PC-9 (cell line): ENCODE measurements around the gene NPTN. TPM values are rescaled to one million over a fixed set of nuclear protein-coding genes. Genes with fewer than 3 reads are reported as not detected.

ENCODE experiments used
- BruUV-seq: library from RNA; stranded (reverse); fragments of 400-500 nt; replicated peaks from 2 replicates; lab custom pipeline; 2021; lab: Mats Ljungman, UMichigan
- CTCF ChIA-PET: fragments of 300-600 bp; sonication (Branson Sonifier 250); formaldehyde crosslinking; loops from one replicate; lab custom pipeline; 2022; ENCODE audit warnings: antibody characterized with exemption; lab: Charles Lee
- POLR2A ChIA-PET: fragments of 300-600 bp; sonication (Branson Sonifier 250); formaldehyde crosslinking; loops from one replicate; lab custom pipeline; 2022; ENCODE audit warnings: antibody characterized with exemption; ENCODE audit not compliant: unreplicated experiment; lab: Charles Lee
- DNase-seq, 2 experiments: peaks; one replicate each; pipeline versions ENCODE4 v3.0.0 to v3.0.0-alpha.2; 2015 to 2022; ENCODE audit warnings: mixed read lengths in 1 of 2
- H2AFZ ChIP-seq: fragments of 200-600 bp; sonication (generic); 2 replicates; pipeline ENCODE4 v1.8.1; 2017; ENCODE audit warnings: antibody characterized with exemption
- H3F3A ChIP-seq: fragments of 200-600 bp; sonication (generic); 2 replicates; pipeline ENCODE4 v1.8.1; 2017; ENCODE audit warnings: antibody characterized with exemption, mild to moderate bottlenecking, low read depth; ENCODE audit not compliant: insufficient read depth
- H3K27ac ChIP-seq: fragments of 200-600 bp; sonication (generic); 2 replicates; pipeline ENCODE4 v1.6.1; 2016; ENCODE audit warnings: mixed run types
- H3K27me3 ChIP-seq: fragments of 200-600 bp; sonication (generic); 2 replicates; pipeline ENCODE4 v1.6.1; 2016; ENCODE audit warnings: low read depth, mixed run types; ENCODE audit not compliant: insufficient read depth
- H3K36me3 ChIP-seq: fragments of 200-600 bp; sonication (generic); 2 replicates; pipeline ENCODE4 v1.6.1; 2016; ENCODE audit warnings: low read depth, mixed run types
- H3K4me1 ChIP-seq: fragments of 200-600 bp; sonication (generic); replicated peaks from 2 replicates; pipeline ENCODE4 v1.6.1; 2016; ENCODE audit warnings: mixed run types; ENCODE audit not compliant: insufficient read depth
- H3K4me2 ChIP-seq: fragments of 200-600 bp; sonication (generic); 2 replicates; pipeline ENCODE4 v1.6.1; 2017; ENCODE audit warnings: mixed run types
- H3K4me3 ChIP-seq: fragments of 200-600 bp; sonication (generic); 2 replicates; pipeline ENCODE4 v1.6.1; 2016; ENCODE audit warnings: mixed run types
- H3K79me2 ChIP-seq: fragments of 200-600 bp; sonication (generic); 2 replicates; pipeline ENCODE4 v1.6.1; 2017; ENCODE audit warnings: low read depth, mixed run types
- H3K9me2 ChIP-seq: fragments of 200-600 bp; sonication (generic); 2 replicates; pipeline ENCODE4 v1.8.1; 2017; ENCODE audit warnings: mild to moderate bottlenecking; ENCODE audit not compliant: insufficient read depth
- H3K9me3 ChIP-seq: fragments of 200-600 bp; sonication (generic); 2 replicates; pipeline ENCODE4 v1.8.1; 2016; ENCODE audit warnings: low read depth; ENCODE audit not compliant: insufficient read depth
- H4K20me1 ChIP-seq: fragments of 200-600 bp; sonication (generic); 2 replicates; pipeline ENCODE4 v1.8.1; 2017; ENCODE audit not compliant: insufficient read depth
- EZH2 ChIP-seq: fragments of 200-600 bp; sonication (generic); IDR thresholded peaks from 2 replicates; pipeline ENCODE4 v1.8.0; 2017; ENCODE audit warnings: antibody characterized with exemption, low read depth
- intact Hi-C: fragments of 100-400 bp; cut with micrococcal nuclease; formaldehyde crosslinking; loops from one replicate; pipeline ENCODE4 v1.10.0; 2022; ENCODE audit not compliant: unreplicated experiment
- total RNA-seq: library from RNA; stranded (reverse); gene quantifications from 2 replicates; pipeline ENCODE4 v1.2.3, GENCODE V29; 2021
- TF ChIP-seq, protein P1 (sequence below): fragments of 200-600 bp; sonication (generic); conservative IDR thresholded peaks from 2 replicates; pipeline ENCODE4 v1.6.1; 2017; ENCODE audit warnings: mixed run types, antibody characterized with exemption, mild to moderate bottlenecking, moderate library complexity

The NPTN gene
- total RNA-seq, 1 experiment from 2014 or later, result 101 TPM

DNA sequence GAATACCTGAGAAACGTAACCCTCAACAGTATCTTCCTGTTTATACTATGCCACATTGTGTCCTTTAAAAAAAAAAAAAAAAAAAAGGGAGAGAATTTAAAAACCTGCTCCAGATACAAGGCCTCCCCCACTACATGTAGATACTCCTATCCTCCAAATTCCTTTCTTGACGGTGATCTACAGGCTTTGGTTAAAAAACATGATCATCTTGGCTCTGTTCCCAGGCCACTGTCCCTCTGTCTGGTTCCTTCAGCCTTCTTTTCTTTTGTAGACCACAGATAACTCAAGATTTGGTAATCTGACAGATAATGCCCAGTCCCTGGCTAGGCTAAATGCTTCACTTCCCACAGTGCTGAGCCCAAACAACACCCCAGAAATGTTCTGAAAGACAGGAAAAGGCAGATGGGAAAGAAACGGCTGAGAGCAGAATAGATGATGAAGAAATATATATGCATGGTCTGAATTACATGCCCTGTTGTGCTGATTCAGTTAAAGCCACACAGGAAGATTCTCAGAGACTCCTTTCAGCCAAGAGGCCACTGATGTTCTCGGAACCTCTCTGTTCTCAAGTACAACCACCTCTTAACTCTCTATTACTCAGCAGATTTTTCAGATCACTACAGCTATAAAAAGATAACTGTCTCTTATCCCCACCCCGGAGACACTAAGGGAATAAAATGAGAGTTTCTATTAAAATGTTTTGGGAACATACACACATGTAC lies 48.3 kb downstream of the NPTN start:
- H3K79me2 ChIP-seq, result no peaks in the 10 kb centered on the region
- H3K27me3 ChIP-seq, result no peaks in the 10 kb centered on the region
- H3K4me1 ChIP-seq, result no peaks in the 10 kb centered on the region
- H3K4me3 ChIP-seq, result no peak overlapping the region
- CTCF ChIA-PET, result no interaction called here
- peaks cover 12% of the 10 kb centered on the region; the same call in 1 of the 2 replicates for H3K36me3 ChIP-seq
- no peak overlapping the region for H3K27ac ChIP-seq
- no peak for DNase-seq
- H3K9me3 ChIP-seq, result no peaks in the 10 kb centered on the region
- intact Hi-C loops, result no loop called here
- H3K4me2 ChIP-seq, result no peak overlapping the region
- no peaks in the 10 kb centered on the region for H3K9me2 ChIP-seq
- H2AFZ ChIP-seq, result no peak overlapping the region
- POLR2A ChIA-PET, result no interaction called here
- H4K20me1 ChIP-seq, result peaks cover 7% of the 10 kb centered on the region; the same call in 1 of the 2 replicates
- no peak for TF ChIP-seq EZH2
- TF ChIP-seq, protein P1, sequence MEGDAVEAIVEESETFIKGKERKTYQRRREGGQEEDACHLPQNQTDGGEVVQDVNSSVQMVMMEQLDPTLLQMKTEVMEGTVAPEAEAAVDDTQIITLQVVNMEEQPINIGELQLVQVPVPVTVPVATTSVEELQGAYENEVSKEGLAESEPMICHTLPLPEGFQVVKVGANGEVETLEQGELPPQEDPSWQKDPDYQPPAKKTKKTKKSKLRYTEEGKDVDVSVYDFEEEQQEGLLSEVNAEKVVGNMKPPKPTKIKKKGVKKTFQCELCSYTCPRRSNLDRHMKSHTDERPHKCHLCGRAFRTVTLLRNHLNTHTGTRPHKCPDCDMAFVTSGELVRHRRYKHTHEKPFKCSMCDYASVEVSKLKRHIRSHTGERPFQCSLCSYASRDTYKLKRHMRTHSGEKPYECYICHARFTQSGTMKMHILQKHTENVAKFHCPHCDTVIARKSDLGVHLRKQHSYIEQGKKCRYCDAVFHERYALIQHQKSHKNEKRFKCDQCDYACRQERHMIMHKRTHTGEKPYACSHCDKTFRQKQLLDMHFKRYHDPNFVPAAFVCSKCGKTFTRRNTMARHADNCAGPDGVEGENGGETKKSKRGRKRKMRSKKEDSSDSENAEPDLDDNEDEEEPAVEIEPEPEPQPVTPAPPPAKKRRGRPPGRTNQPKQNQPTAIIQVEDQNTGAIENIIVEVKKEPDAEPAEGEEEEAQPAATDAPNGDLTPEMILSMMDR, result no peak
- H3F3A ChIP-seq, result no peaks in the 10 kb centered on the region
- no TSS peak for BruUV-seq

DNA sequence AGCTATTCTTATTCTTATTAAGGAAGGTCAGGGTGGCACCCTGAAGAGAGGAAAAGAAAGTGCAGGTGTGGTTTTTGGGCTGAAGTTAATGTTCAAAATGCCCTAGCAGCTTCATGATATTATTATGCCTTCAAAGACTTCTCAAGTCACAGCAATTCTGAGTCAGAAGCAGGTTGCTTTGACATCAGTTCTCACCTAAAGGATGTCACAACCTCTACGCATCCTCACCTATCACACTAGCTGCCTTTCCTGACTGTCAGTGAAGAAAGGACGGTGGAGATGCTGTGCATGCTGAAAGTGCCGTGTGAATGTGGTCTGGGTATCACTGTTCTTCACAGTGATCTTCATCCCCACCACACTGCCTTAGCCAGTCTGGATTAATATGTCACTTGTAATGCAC lies 49.6 kb downstream of the NPTN start:
- 0 out of 2 replicates have a peak, but pooled peaks cover 5% of the 10 kb centered on the region for H4K20me1 ChIP-seq
- ChIA-PET POLR2A (no interaction called here), CTCF (no interaction called here)
- peaks cover 12% of the 10 kb centered on the region; the same call in 1 of the 2 replicates for H3K36me3 ChIP-seq
- DNase-seq, result no peak
- no peaks in the 10 kb centered on the region for H3K27me3 ChIP-seq
- H3K27ac ChIP-seq, result no peak overlapping the region
- no peak overlapping the region for H2AFZ ChIP-seq
- H3K4me2 ChIP-seq, result no peak overlapping the region
- no peaks in the 10 kb centered on the region for H3K4me1 ChIP-seq
- H3K9me3 ChIP-seq, result no peaks in the 10 kb centered on the region
- TF ChIP-seq, protein P1, result no peak
- no peak for TF ChIP-seq EZH2
- H3K4me3 ChIP-seq, result no peak overlapping the region
- no peaks in the 10 kb centered on the region for H3F3A ChIP-seq
- no peaks in the 10 kb centered on the region for H3K79me2 ChIP-seq
- intact Hi-C loops, result no loop called here
- no peaks in the 10 kb centered on the region for H3K9me2 ChIP-seq
- no TSS peak for BruUV-seq

DNA sequence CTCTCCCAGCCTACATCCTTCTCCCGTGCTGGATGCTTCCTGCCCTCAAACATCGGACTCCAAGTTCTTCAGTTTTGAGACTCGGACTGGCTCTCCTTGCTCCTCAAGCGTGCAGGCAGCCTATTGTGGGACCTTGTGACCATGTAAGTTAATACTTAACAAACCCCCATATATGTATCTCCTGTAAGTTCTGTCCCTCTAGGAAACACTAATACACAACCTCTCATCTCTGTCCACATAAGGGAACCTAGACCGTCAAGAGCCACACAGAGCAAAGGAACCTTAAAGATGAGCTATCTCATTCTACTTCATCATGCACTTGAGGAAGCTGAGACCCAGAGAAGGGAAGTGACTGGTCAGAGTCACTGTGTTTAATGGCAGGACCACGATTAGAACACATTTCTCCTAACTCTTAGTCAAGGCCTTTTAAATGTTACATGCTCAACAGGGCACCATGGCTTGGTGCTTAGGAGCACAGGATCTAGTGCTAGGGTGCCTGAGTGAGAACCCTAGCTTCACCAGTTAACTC lies 50.3 kb downstream of the NPTN start:
- Histone ChIP-seq H3K4me2 (no peak overlapping the region), H3K79me2 (no peaks in the 10 kb centered on the region), H3K4me1 (no peaks in the 10 kb centered on the region), H3K9me3 (no peaks in the 10 kb centered on the region), H3F3A (no peaks in the 10 kb centered on the region), H3K27ac (no peak overlapping the region), H4K20me1 (0 out of 2 replicates have a peak, but pooled peaks cover 5% of the 10 kb centered on the region), H3K36me3 (peaks cover 12% of the 10 kb centered on the region; the same call in 1 of the 2 replicates), H2AFZ (no peak overlapping the region), H3K4me3 (no peak overlapping the region), H3K9me2 (no peaks in the 10 kb centered on the region), H3K27me3 (no peaks in the 10 kb centered on the region)
- DNase-seq, result no peak
- TF ChIP-seq, protein P1, result no peak
- no peak for TF ChIP-seq EZH2
- BruUV-seq, result no TSS peak
- intact Hi-C loops, result no loop called here
- ChIA-PET POLR2A (no interaction called here), CTCF (no interaction called here)
